HT-29 (cell line): ENCODE measurements around the gene ADGRD1. TPM values are rescaled to one million over a fixed set of nuclear protein-coding genes. Genes with fewer than 3 reads are reported as not detected.

Experiments used
- DNase-seq: peaks from one replicate; pipeline ENCODE4 v3.0.0-alpha.2; 2015; ENCODE audit warnings: low spot score
- total RNA-seq: library from RNA; depleted of rRNA; stranded (reverse); fragments of >200 nt; shearing (Covaris generic); gene quantifications from 2 replicates; pipeline ENCODE4 v1.2.3, GENCODE V29; 2014

Gene ADGRD1
- total RNA-seq, 1 experiment from 2014 or later = not detected

DNA sequence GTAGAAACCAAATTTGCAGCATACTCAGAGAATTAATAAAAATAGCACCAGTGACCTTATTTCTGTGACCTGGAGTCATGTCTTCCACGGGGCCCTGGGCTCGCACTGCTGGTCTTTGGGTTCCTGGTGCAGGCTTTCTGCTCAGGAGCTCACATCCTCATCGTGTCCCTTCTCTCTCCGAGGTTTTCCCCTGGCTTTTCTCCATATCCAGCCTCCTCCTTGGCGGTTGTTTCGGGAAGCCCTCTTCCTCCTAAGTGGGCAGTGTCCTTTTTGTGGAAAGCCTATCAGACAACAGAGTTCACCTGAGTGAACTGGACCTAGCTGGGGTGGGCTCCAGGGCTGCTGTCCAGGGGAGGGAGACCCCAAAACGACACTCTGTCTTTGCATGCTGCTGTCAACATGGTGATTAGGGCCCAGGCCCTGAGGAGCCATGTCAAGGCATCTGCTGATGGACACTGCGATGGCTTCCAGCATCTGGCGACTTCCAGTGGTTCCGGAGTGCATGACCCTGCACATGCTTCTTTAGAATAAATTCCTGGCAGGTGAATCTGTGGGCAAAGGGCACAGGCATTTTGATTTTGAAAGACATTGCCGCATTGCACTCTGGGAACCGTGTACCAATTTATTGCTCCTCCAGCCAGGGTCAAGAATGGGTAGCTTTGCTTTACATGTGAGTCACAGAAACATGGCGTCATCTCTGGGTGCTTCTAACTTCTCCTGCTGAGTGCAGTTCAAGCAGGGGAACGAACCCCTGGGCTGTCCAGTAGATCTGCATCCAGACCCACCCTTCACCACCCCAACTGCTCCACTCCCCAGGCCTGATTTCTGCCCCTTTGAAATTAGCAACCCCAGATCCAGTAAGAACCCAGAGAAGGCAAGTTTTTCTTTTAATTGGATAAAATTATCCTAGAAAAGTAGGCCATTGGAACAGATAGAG is 136.8 kb downstream of the ADGRD1 start:
- DNase-seq = peak; percentile 6

DNA sequence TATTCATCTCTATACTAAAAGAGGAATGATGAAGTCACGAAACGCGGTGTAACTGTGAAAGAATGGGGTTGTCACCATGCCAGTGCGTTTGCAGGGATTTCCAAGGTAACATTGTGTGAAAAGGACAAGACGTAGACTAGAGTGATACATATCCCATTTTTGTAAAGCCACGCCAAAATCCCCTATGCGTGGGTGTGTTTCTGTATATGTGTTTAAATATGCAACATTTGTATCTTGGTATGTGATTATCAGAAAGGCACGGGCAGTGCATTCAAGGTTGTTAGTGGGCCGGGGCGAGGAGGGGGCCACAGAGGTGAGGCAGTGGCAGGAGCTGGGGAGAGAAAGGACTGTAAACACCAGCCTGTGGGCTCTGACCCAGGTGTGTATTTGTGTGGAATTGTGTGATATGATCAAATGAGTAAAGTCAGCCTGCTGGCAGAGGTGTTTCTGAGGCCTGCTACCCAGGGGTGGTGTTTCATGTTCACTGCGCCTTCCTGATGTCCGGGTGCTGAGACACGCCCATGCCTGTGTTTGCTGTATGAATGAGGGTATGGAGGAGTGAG is 137.8 kb downstream of the ADGRD1 start:
- DNase-seq = no peak

DNA sequence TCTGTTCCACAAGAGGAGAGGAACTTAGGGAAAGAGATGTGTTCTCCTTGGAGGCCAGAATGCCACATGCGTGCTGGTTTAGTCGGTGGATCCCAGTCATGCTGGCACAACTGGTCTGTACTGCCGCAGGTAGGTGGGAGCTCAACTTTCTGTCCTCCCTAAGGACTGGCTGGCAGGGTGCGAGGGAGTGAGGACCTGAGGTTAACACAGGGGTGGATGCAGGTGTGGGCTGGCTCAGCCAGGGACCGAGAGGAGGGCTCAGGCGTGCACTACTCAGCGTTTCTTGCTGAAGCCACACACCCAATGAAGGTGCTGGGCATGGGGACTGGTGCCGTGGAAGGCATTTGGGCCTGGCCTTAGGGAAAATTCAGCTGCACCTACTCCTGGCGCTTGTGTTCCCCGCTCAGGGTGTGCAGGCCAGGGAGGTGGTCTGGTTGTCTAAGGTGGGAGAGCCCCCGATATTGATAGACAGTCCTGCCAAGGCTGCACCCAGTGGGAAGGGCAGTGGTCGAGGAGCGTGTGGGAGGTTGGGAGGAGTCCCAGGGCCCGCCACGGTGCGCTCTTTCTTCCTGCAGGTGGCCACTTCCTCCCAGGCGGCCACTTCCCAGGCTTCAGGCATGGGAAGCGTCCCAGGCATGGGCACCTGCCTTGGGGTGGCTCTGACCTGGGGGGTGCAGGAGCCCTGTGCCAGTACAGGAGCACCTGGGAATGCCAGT is 138.4 kb downstream of the ADGRD1 start:
- no peak for DNase-seq

DNA sequence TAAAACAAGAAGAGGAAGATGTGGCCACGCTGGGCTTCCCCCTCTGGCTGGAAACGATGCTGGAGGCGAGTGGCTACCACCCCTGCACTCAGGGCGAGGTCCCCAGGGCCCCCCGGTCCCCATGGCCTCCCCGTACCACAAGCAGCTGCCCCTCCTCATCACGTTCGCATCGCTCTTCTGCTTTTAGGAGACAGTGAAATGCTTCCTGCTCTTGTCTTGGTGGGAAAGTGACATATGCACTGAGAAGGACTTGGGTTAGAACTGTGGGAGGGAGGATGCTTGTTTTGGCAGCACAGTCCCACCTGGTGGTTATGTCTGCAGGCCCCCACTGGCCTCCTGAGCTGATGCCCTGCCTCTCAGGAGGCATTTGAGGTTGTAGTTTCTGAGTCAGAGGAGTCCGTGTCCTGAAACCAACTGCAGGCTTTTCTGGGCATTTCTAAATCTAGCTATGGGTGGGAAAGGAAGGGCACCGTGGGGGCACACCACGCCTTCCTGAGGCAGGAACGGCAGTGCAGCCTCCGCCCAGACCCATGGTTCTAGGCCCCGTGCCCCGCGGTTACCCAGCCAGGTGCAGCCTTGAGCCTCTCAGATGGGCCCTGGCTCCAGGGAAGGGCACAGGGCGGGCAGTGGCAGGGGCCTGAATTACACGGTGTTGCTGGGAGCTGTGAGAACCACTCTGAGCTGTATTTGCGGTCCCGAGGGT is 139.3 kb downstream of the ADGRD1 start:
- no peak for DNase-seq

DNA sequence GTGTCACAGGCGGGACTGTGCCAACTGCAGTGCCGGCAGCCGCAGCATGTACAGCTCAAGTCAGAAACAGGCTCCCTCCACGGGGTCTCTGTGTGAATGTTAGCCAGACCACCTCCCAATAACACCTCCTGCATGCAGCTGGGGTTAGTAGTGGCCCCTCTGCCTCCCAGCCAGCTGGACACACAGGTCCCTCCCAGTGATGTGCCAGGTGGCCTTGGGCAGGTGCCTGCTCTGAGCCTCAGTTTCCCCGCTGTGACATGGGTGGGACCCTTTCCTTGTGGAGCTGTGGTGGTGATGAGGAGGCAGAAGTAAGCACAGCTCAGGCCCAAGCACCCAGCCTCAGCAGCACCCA is 139.9 kb downstream of the ADGRD1 start:
- DNase-seq = no peak

DNA sequence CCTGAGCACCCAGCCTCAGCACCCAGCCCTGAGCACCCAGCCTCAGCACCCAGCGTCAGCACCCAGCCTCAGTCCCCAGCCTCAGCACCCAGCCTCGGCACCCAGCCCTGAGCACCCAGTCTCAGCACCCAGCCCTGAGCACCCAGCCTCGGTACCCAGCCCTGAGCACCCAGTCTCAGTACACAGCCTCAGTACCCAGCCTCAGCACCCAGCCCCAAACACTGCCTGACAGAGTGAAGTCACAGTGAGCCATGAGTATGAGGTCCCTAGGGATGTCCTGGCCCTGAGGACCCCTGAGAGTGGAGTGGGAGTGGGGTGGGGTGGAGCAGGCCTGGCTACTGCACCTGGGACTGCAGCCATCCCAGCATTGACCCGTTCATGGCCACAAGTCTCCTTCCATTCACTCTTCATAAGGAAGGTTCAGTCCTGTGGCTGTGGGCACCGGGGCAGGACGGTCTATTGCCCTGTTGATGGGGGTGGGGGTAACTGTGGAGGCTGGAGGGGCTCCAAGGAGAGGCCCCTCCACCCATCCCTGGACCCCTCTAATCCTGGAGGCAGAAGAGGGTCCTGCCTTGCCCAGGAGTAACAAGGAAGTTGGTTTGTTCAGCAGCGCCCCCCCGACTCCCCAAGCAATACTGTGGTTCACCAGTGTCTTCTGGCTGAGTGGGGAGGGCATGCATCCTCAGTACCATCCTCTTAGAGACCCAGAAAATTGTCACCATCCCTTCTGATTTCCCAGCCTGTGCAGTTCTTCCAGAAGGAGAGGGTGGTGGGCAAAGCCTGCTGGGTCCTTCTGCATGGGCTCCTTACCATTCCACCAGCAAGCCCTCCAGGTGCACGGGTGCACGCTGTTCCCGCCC is 140.5 kb downstream of the ADGRD1 start:
- DNase-seq = no peak

DNA sequence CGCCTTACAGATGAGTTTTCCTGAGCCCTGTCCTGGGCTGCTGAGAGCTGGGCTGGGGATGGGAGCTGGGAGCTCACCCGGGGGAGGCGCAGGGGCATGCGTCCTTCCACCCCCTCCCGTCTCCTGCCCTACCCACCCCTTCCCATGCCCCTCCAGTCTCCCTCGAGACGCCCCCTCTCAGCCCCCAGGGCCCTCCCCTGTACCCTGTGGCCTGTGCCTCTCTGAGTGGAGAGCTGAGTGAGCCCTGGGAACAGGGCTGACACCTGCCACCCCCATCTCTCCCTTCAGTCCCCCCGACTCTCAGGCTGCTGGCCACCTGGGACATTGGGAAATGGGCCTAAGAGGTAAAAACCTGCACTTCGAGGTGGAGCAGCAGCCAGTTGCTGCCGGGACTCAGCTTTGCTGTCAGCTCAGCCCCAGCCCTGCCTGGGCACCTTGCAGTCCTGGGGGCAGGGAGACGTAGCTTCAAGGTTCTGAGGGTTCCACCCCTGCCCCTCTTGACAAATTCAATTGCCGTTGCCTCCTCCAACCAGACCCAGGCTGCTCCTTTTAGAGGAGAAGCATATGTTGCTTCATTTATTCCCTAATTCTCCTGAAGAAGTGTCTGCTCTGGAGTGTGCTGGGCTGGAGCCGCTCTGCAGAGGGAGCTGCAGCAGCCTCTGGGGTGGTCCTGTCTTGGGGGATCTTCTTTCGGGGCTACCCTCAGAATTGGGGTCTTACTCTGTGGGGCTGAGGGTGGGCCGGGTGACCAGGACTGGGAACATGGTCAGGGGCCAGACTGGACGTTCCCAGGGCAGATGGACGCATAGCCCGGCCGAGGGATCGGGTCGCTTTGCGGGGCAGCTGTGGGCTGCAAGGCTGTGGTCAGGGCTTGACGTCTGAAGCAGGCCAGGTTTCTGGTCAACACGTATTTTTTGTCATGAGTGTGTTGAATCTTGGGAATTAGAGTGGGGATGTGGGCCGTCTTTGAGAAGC is 141.4 kb downstream of the ADGRD1 start:
- DNase-seq = no peak

DNA sequence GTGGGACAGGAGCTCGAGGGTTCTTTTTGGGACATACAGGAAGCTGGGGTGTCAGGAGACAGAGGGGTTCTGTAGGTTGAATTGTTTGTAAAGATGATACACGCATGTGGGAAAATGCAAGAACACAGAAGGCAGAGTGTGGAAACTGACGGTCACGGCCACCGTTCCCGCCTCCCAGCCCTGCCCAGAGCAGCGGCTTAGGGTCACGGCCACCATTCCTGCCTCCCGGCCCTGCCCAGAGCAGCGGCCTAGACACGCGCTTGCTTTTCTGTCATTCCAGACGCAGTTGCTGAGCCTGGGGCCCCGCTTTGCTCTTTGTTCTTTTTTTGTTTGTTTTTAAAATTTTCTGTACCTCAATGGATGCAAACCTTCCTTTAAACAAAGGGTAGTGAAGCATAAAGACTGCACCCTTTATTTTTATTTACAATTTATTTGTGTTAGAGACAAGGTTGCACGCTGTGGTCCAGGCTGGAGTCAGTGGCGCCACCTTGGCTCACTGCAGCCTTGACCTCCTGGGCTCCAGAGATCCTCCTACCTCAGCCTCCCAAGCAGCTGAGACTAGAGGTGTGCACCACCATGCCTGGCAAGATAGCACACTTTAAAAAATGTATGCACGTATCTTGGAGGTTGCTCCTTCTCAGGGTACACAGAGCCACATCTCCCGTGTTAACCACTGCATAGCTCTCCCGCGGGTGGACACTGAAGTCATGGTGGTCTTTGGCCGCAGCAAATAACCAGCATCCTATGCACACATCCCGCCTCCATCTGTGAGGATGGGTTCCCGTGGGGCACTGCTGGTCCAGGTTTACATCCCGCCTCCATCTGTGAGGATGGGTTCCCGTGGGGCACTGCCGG is 142.3 kb downstream of the ADGRD1 start:
- DNase-seq = no peak

DNA sequence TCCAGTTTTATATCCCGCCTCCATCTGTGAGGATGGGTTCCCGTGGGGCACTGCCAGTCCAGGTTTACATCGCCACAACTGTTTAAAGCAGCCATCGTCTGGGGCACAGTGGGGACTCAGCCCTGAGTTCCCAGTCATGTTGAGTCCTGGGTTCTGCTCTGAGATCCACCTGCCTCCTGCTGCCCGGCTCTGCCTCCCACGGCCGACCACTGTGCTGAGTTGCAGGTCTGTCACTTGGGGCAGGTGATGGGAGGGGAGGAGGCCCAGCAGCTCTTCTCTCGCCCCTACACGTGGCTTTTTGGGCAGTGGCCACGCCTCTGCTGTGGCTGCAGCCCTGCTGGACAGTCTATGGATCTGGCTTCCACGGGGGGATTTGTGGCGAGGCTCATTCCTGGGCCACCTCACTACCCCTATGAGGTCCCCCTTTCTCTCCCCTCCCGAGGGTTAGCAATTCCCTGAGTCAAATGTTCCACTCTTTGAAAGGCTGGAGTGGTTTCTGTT is 143.0 kb downstream of the ADGRD1 start:
- DNase-seq = no peak

DNA sequence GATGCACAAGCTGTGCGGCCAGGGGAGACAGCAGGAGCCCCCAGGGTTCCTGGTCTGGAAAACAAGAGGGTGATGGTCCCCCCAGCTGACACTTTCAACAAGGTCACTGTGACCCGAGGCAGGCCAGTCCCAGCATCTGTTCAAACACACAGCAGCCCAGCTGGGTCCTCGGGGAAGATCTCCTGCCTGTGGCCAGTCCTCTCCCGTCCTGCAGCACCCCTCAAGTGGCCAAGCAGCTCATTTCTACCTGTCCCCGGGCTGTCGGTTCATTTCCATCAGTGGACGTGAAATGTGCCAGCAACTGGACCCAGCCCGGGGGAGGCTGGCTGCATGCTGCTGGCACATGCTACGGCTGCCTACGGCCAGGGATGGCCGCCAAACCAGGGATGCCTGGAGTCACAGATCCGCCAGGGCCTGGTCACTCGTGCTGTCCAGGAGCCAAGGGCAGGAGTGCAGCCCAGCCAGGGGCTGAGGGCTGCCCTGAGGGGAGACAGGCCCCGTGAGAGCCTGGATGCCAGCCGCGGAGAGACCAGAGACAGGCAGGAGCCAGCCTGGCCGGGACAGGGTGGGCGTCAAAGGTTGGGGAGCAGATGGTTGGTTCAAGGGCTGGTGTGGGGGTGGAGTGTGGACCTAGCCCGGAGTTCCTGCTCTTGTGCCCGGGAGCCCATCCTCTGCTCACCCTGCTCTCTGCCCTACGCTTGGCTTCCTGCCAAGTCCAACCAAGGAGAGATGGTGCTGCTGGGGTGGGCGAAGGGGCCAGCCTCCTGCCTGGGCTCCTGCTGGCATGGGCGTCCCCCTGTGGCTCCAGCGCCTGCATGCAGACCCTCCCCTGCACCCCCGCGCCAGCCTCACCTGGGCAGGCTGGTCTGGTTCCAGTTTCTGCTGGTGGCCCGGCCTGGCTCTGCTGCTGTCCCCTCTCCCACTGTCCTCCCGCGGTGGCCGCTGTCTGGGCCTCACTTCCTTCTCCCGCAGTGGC is 143.8 kb downstream of the ADGRD1 start:
- DNase-seq = no peak

DNA sequence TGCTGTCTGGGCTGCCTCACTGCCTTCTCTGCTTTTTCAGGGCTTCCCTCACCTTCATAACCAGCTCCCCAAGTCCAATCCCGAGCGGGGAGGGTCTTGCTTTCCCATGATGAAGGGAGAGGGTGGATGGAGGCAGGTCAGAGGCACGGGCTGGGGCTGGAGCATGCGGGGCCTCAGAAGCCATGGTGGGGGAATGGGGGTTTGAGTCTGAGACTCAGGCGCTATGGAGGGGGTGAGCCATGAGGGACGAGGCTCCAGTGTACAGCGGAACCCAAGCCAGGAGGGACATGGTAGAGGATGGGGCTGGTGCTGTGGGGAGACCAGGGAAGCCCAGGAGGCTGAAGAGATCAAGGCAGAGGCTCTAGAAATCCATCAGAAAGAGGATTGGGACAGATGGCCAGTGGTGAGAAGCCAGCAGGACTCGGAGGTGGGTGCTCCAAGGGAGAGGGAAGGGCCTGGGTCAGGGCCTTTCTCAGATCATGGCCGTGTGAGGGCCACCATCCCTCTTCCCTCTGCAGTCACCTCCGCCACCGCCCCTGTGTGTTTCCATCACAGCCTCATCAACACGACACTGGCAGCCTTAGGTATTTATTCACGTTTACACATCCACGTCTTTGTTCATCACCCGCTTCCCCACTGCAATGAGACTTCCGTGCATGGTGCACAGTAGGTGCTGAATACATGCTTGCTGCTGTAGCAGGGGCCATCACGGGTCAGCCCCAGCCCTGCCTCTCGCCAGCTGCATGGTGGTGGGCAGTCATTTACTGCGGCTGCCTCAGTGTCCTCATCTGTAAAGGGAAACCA is 144.7 kb downstream of the ADGRD1 start:
- no peak for DNase-seq

DNA sequence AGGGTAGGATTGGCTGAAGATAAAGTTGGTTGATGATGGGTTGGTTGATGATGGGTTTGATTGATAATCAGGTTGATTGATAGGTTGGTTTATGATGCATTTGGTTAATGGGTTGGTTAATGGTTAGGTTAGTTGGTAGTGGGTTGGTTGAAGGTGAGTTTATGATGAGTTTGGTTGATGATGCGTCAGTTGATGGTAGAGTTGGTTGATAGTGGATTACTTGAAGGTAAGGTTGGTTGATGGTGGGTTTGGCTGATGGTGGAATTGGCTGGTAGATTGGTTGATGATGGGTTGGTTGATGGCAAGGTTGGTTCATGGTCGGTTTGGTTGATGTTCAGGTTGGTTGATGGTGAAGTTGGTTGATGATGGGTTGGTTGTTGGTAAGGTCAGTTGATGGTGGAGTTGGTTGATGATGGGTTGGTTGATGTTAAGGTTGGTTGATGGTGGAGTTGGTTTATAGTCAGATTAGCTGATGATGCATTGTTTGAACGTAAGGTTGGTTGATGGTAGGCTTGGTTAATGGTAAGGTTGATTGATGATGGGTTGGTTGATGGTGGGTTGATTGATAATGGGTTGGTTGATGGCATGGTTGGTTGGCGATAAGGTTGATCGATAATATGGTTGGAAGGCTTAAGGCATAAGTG is 146.4 kb downstream of the ADGRD1 start:
- DNase-seq = no peak

DNA sequence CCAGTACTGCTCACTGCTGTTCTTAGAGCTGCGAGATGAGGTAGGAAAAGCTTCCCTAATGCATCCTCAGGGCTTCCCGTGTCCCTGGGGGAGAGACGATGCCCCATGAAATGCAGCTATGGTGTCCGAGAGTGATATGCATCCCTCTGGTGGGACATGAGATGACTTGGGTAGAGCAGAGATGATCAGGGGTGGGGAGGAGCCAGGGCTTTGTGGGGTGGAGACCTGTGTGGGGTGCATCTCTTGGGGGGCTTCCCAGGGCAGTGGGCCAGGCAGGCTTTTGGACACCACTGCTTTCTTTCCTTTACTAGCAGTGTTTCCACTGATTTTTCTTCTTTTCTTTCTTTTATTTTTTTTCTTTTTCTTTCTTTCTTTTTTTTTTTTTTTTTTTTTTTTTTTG is 147.3 kb downstream of the ADGRD1 start:
- no peak for DNase-seq

DNA sequence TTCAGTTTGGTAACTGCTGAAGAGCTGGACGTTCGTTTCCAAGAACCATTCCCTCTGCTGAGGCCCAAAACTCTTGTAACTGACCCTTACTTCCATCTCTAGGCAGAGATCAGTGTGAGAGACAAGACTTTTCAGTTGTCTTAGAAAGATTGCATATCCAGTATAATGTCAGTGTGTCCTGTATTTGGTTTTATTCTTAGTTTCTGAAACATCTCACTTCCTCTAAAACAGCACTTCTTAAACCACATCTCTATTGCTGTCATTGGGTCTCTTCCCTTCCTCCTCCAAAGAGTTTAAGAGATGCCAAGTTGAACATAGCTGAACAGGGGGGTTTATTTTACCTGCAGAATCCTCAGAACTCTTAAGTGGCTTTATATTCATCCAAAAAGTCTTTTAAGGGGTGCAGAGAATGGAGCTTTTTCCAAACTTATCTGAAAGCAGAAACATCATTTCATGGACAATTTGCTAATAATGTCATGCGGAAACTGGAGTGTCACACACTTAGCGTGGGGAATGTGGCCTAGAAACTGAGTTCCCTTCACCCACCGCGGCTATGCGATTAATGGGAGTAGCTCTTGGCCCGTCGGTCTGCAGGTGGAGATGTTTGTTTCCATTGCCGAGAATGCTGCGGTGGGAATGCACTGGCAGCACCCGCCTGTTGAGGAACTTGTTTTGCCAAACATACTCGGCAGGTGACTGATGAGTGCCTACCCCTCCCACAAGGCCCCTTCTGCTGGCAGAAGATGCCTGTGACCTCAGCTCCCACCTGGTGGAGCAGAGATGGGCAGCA is 148.2 kb downstream of the ADGRD1 start:
- DNase-seq = no peak

DNA sequence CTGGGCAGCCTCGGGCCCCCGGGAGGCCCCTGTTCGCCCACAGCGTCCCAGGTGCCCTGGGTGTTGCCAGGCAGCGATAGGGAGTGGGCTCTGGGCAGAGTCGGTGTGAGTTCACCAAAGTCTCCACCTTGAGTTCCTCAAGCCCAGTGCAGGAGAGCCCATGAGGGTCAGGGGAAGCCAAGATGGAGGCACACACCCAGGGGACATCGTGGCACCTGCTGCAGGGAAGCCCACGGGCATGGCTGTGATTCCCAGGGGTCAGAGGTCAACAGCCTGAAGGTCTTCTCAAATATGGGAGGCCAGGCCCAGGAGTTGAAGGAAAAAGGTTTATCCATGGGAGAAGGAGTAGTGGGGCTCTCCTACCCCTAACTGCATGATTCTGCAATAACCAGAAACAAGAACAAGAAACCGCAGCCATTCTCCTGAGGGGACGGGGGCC is 148.8 kb downstream of the ADGRD1 start:
- no peak for DNase-seq
